IPS DF 4.7 (cell line): ENCODE measurements around the gene NINL.
"Not testable (repeated sequence)": the region's sequence is repeated elsewhere in the genome, so short reads cannot be mapped to it uniquely, and the experiment has no call there.

ENCODE experiments used
- DNase-seq: peaks from one replicate; pipeline ENCODE4 v3.0.0-alpha.2; 2013; ENCODE audit warnings: low spot score; ENCODE audit errors: extremely low read depth

The NINL gene

GRCh38 chr20:25485872-25486271 is 99.5 kb downstream of the NINL start:
- no peak for DNase-seq

GRCh38 chr20:25484911-25485511 is 100.3 kb downstream of the NINL start:
- DNase-seq: no peak

GRCh38 chr20:25484224-25484846 is 101.0 kb downstream of the NINL start:
- no peak for DNase-seq

- no peak for DNase-seq
These were observed 101.7 kb downstream of the NINL start for GRCh38 chr20:25483431-25484132.

GRCh38 chr20:25481918-25482253 is 103.4 kb downstream of the NINL start:
- DNase-seq: no peak

GRCh38 chr20:25481235-25481917 is 104.0 kb downstream of the NINL start:
- no peak for DNase-seq

GRCh38 chr20:25480797-25481196 is 104.5 kb downstream of the NINL start:
- no peak for DNase-seq

GRCh38 chr20:25480156-25480555 is 105.2 kb downstream of the NINL start:
- no peak for DNase-seq

GRCh38 chr20:25479638-25480037 is 105.7 kb downstream of the NINL start:
- DNase-seq: no peak

- no peak for DNase-seq
These were observed 106.3 kb downstream of the NINL start for GRCh38 chr20:25478889-25479568.

GRCh38 chr20:25477014-25477882 is 108.1 kb downstream of the NINL start:
- no peak for DNase-seq

- no peak for DNase-seq
These were observed 109.0 kb downstream of the NINL start for GRCh38 chr20:25476106-25477013.

GRCh38 chr20:25473297-25473696 is 112.0 kb downstream of the NINL start:
- not testable (repeated sequence) for DNase-seq

- DNase-seq: no peak
These were observed 114.3 kb downstream of the NINL start for GRCh38 chr20:25471020-25471419.

- DNase-seq: peak; percentile 62
These were observed 115.3 kb downstream of the NINL start for GRCh38 chr20:25470045-25470444.

- DNase-seq: no peak
These were observed 115.8 kb downstream of the NINL start for GRCh38 chr20:25469558-25469957.

- no peak for DNase-seq
These were observed 116.9 kb downstream of the NINL start for GRCh38 chr20:25468126-25469075.

- no peak for DNase-seq
These were observed 117.9 kb downstream of the NINL start for GRCh38 chr20:25467441-25467840.

GRCh38 chr20:25466846-25467245 is 118.5 kb downstream of the NINL start:
- no peak for DNase-seq
